A673 (cell line): ENCODE results near the gene SERGEF. TPM values are rescaled to one million over a fixed set of nuclear protein-coding genes. Genes with fewer than 3 reads are reported as not detected.

Experiments used
- BruUV-seq: library from RNA; stranded (reverse); fragments of 400-500 nt; replicated peaks from 2 replicates; lab custom pipeline; 2021; lab: Mats Ljungman, UMichigan
- CTCF ChIA-PET: fragments of 300-600 bp; sonication (Branson Sonifier 250); formaldehyde crosslinking; loops from one replicate; lab custom pipeline; 2022; ENCODE audit warnings: antibody characterized with exemption; lab: Charles Lee
- POLR2A ChIA-PET: fragments of 300-600 bp; sonication (Branson Sonifier 250); formaldehyde crosslinking; loops from one replicate; lab custom pipeline; 2022; ENCODE audit warnings: antibody characterized with exemption; ENCODE audit not compliant: low non-redundant PET; lab: Charles Lee
- DNase-seq: peaks from one replicate; pipeline ENCODE4 v3.0.0-alpha.2; 2015; ENCODE audit warnings: low spot score
- H3K27ac ChIP-seq: fragments of 200-600 bp; sonication (generic); 2 replicates; pipeline ENCODE4 v1.5.1; 2016; ENCODE audit warnings: mixed run types, low read depth, mild to moderate bottlenecking, mixed read lengths, antibody characterized with exemption, low read length; ENCODE audit not compliant: poor library complexity, severe bottlenecking
- H3K27me3 ChIP-seq: fragments of 200-600 bp; sonication (generic); replicated peaks from 2 replicates; pipeline ENCODE4 v1.6.1; 2017; ENCODE audit warnings: mixed run types, low read depth, mild to moderate bottlenecking, mixed read lengths, antibody characterized with exemption, low read length; ENCODE audit not compliant: insufficient read depth, poor library complexity
- H3K36me3 ChIP-seq: fragments of 200-600 bp; sonication (generic); 2 replicates; pipeline ENCODE4 v1.6.1; 2016; ENCODE audit warnings: mixed run types, mild to moderate bottlenecking, mixed read lengths, antibody characterized with exemption, low read length; ENCODE audit not compliant: insufficient read depth, poor library complexity, severe bottlenecking
- H3K4me1 ChIP-seq: fragments of 200-600 bp; sonication (generic); 2 replicates; pipeline ENCODE4 v1.6.1; 2017; ENCODE audit warnings: mixed run types, mild to moderate bottlenecking, mixed read lengths, antibody characterized with exemption, low read length; ENCODE audit not compliant: insufficient read depth, poor library complexity, severe bottlenecking
- H3K4me3 ChIP-seq: fragments of 200-600 bp; sonication (generic); 2 replicates; pipeline ENCODE4 v1.5.1; 2016; ENCODE audit warnings: low read depth, mixed run types, mild to moderate bottlenecking, mixed read lengths, low read length; ENCODE audit not compliant: poor library complexity, severe bottlenecking
- H3K9me3 ChIP-seq: fragments of 200-600 bp; sonication (generic); 2 replicates; pipeline ENCODE4 v1.6.1; 2016; ENCODE audit warnings: mixed run types, low read depth, mild to moderate bottlenecking, mixed read lengths, antibody characterized with exemption, low read length; ENCODE audit not compliant: poor library complexity, severe bottlenecking
- CTCF ChIP-seq: fragments of 300-800, 200-600 bp; sonication (generic); conservative IDR thresholded peaks from 2 replicates; pipeline ENCODE4 v1.5.1; 2017; ENCODE audit warnings: low read depth, mild to moderate bottlenecking, antibody characterized with exemption, low read length, moderate library complexity, mixed read lengths
- EZH2 ChIP-seq: fragments of 200-600 bp; sonication (generic); IDR thresholded peaks from 2 replicates; pipeline ENCODE4 v1.6.1; 2017; ENCODE audit warnings: borderline replicate concordance, low read depth, mild to moderate bottlenecking, mixed read lengths, antibody characterized with exemption, low read length; ENCODE audit not compliant: poor library complexity, severe bottlenecking
- intact Hi-C: fragments of 100-400 bp; cut with micrococcal nuclease; formaldehyde crosslinking; loops from one replicate; pipeline ENCODE4 v1.10.0; 2022; ENCODE audit not compliant: unreplicated experiment
- total RNA-seq: library from RNA; stranded (reverse); gene quantifications from 2 replicates; pipeline ENCODE4 v1.2.3, GENCODE V29; 2021

SERGEF gene
- total RNA-seq, 1 experiment from 2014 or later, result 15.2 TPM

GRCh38 chr11:17767301-17767885 is 245.5 kb downstream of the SERGEF start:
- Histone ChIP-seq H3K36me3 (no peaks in the 10 kb centered on the region), H3K27me3 (no peaks in the 10 kb centered on the region), H3K9me3 (no peaks in the 10 kb centered on the region), H3K27ac (no peak overlapping the region), H3K4me1 (no peaks in the 10 kb centered on the region), H3K4me3 (no peak overlapping the region)
- intact Hi-C loops, result loop anchor here (5.0 kb wide), 1 partner anchor 75 kb away; no protein-coding TSS in a partner anchor
- CTCF ChIA-PET, result interaction anchor here (1.0 to 1.1 kb wide), 2 partner anchors 206 to 210 kb away, joined by 4 to 7 read pairs; no protein-coding TSS in a partner anchor
- POLR2A ChIA-PET, result no interaction called here
- no peak for TF ChIP-seq CTCF
- no peak for TF ChIP-seq EZH2
- DNase-seq, result peak; percentile 53
- BruUV-seq, result no TSS peak

GRCh38 chr11:17766590-17766989 is 246.3 kb downstream of the SERGEF start:
- TF ChIP-seq CTCF (peak; percentile 49), EZH2 (no peak)
- H3K36me3 ChIP-seq, result no peaks in the 10 kb centered on the region
- H3K27ac ChIP-seq, result no peak overlapping the region
- no peak overlapping the region for H3K4me3 ChIP-seq
- BruUV-seq, result no TSS peak
- H3K9me3 ChIP-seq, result no peaks in the 10 kb centered on the region
- CTCF ChIA-PET, result interaction anchor here (0.6 to 1.1 kb wide), 3 partner anchors 204 to 210 kb away, joined by 3 to 7 read pairs (median 4); no protein-coding TSS in a partner anchor
- no peaks in the 10 kb centered on the region for H3K4me1 ChIP-seq
- H3K27me3 ChIP-seq, result no peaks in the 10 kb centered on the region
- intact Hi-C loops, result loop anchor here (5.0 kb wide), 1 partner anchor 76 kb away; no protein-coding TSS in a partner anchor
- POLR2A ChIA-PET, result interaction anchor here (0.6 kb wide), 1 partner anchor 935 kb away, joined by 5 read pairs; no protein-coding TSS in a partner anchor
- peak; percentile 27 for DNase-seq

GRCh38 chr11:17766073-17766359 is 246.8 kb downstream of the SERGEF start:
- H3K36me3 ChIP-seq, result no peaks in the 10 kb centered on the region
- CTCF ChIA-PET, result no interaction called here
- BruUV-seq, result no TSS peak
- no peaks in the 10 kb centered on the region for H3K9me3 ChIP-seq
- no peak overlapping the region for H3K4me3 ChIP-seq
- TF ChIP-seq EZH2 (no peak), CTCF (no peak)
- intact Hi-C loops, result loop anchor here (5.0 kb wide), 1 partner anchor 76 kb away; no protein-coding TSS in a partner anchor
- H3K27me3 ChIP-seq, result no peaks in the 10 kb centered on the region
- POLR2A ChIA-PET, result no interaction called here
- DNase-seq, result no peak
- H3K27ac ChIP-seq, result no peak overlapping the region
- H3K4me1 ChIP-seq, result no peaks in the 10 kb centered on the region
